HG02678 (cell line): ENCODE data around the gene SUB1.

Experiments used
- ATAC-seq: cut with Tn5 transposase; IDR thresholded peaks from one replicate; pipeline ENCODE4 v1.9.1; 2021; ENCODE audit warnings: mild to moderate bottlenecking, moderate library complexity; ENCODE audit not compliant: unreplicated experiment

The SUB1 gene

DNA sequence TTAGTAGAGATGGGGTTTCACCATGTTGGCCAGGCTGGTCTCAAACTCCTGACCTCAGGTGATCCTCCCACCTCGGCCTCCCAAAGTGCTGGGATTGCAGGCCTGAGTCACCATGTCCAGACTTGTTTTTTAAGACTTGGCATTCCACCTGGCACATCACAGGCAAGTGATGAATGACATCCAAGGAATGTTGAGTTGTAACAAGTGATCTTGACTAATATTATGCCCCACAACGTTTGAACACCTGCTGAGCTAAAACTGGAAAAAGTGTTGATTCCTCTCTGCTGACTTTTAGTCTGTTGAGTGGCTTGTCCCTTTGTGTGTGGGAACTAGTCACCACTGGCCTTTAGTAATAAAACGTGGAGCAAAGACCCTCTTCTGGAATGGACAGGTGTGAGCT, 54.6 kb downstream of the SUB1 start:
- ATAC-seq: no peak

GRCh38 chr5:32642276-32643002, 57.1 kb downstream of the SUB1 start:
- no peak for ATAC-seq

- ATAC-seq: no peak
Measured at GRCh38 chr5:32645246-32645645, 59.9 kb downstream of the SUB1 start.

DNA sequence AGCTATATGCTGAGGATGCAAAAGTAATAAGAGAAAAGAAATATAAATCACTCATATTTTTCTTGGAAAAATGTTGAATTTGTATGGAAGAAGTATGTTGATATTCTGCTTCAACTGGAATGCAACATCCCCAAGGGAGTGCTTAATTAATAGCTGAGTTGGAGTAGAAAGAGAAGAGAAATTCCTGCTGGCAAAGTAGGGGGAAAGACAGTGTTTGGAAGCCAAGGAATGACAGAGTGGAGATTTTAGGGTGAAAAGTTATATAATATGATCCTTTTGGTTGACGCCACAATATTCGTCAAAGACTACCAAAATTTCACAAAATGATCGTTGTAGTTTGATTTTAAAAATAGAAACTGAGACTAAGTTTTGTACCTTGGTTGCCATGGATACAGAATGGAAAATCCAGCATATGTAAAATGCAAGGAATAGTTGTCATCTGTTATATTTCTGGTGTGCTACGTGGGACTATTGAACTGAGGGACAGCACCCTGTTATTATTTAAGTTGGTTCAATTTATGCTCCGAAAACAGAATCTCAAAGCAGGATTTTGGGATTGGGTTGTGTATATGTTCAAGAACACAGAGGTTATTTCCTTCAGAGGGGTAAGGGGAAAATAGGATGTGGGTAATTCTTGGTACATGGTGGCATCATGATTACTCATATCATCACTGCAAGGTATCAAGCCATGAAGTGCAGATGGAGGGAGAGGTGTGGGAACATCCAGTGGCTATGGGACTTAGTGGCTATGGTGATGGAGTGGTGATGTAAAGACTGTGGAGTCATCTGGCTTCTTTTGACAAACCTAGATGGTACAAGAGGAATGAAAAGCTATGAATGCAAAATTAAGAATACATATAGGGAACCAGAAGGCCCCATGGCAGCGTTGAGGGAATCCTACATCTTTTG, 61.0 kb downstream of the SUB1 start:
- no peak for ATAC-seq

GRCh38 chr5:32651088-32651487, 65.7 kb downstream of the SUB1 start:
- ATAC-seq: no peak

- no peak for ATAC-seq
Measured at GRCh38 chr5:32651638-32652037, 66.3 kb downstream of the SUB1 start.
